OCI-LY7 (cell line): ENCODE measurements around the gene UVRAG.

ENCODE experiments used
- EZH2phosphoT487 ChIP-seq: fragments of 200-600 bp; sonication (generic); IDR thresholded peaks from 2 replicates; pipeline ENCODE4 v1.6.1; 2018; ENCODE audit warnings: low read depth, borderline replicate concordance, mild to moderate bottlenecking, mixed run types, antibody characterized with exemption, low read length, moderate library complexity, mixed read lengths
- TF ChIP-seq, protein P1 (sequence below): fragments of 200-600 bp; sonication (generic); conservative IDR thresholded peaks from 2 replicates; pipeline ENCODE4 v1.5.1; 2014; ENCODE audit warnings: mild to moderate bottlenecking, antibody characterized with exemption, low read length, moderate library complexity, mixed read lengths

DNA sequence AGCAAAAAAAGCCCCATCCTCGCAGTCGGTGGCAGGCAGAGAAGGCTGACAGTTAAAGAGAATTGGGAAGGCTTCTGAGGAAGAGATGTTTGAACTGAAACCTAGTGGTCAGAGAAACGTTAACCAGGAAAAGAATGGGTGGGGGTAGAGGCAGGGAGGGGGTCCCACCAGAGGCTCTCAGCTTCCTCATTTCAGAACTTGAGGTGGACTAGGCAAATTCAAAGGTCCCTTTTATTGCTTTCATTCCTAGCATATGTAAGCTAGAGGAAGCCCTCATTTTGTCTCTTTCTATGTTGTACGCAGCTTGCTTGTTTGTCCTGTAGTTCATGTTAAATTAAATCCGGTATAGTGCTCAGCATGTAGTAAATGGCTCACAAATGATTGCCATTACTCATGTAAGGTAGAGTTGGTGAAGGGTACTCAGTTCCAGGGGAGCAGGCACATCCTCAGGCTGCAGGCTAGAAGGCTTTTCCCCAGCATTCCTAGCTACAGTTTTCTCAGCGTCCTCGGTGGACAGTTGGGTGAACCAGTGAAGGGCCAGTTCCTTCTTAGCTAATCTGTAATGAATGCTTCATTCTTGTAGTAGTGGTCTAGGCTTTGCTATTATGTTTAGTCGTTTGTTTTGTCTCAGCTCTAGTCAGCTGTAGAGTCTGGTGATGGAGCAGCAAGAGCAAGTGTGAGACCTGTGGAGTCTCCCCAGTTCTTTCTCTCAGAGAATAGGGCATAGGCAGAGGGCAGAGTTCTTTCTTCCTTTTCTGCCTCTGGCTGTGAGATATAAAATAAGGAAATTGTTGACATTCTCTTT, 58.6 kb downstream of the UVRAG start:
- TF ChIP-seq, protein P1, sequence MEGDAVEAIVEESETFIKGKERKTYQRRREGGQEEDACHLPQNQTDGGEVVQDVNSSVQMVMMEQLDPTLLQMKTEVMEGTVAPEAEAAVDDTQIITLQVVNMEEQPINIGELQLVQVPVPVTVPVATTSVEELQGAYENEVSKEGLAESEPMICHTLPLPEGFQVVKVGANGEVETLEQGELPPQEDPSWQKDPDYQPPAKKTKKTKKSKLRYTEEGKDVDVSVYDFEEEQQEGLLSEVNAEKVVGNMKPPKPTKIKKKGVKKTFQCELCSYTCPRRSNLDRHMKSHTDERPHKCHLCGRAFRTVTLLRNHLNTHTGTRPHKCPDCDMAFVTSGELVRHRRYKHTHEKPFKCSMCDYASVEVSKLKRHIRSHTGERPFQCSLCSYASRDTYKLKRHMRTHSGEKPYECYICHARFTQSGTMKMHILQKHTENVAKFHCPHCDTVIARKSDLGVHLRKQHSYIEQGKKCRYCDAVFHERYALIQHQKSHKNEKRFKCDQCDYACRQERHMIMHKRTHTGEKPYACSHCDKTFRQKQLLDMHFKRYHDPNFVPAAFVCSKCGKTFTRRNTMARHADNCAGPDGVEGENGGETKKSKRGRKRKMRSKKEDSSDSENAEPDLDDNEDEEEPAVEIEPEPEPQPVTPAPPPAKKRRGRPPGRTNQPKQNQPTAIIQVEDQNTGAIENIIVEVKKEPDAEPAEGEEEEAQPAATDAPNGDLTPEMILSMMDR: no peak
- no peak for TF ChIP-seq EZH2phosphoT487
